ENCODE data around the gene RFX8. TPM values are rescaled to one million over a fixed set of nuclear protein-coding genes. Genes with fewer than 3 reads are reported as not detected.

The RFX8 gene
- total RNA-seq, 2 donors from 2014 or later, result not detected

DNA sequence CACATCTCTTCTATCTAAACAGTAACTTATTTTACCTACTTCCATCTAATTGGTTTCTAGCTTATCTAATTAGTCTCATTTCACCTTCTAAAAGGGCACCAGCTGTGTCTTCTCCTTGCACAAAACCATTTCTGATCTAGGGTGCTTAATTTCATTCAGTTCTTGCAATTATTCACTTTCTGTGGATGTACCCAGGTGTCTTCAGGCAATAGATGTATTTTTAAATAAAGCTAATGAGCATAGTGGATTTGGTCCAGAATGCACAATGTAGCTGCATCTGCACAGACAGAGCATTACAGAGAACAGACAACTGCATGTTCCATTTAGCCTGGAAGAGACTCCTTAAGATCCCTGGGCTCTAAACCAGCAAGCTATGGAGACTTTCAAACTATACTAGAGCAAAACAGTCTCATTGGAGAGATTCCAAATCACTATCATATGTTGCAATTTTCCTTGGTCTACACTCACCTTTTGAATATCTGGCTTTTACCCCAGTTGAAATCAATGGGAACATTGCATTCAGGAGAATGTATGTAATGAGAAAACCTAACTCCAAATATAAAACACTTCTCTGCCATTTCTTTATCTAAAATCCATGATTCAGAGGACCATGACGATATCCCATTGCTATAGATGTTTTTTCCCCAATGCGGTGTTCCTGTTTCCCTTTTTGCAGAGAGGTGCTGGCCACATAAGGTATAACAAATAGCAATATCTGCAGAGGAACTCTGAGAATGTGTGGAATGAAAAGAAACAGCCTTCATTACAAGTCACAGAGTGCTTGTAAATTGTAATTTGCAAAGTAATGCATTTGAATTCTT lies 3.5 kb upstream of the RFX8 start:
- no peak overlapping the region for H3K4me3 ChIP-seq (ENCODE audit: low read length)

GRCh38 chr2:101477556-101477955 lies 2.6 kb upstream of the RFX8 start:
- WGBS, 2 experiments (ENCODE audit: insufficient coverage in 1 of 2, insufficient read length in 1 of 2), result 89% methylated on average over 2 of the region's 2 CpGs; no CpG with 5 or more reads in 1 of the 2 experiments
- H3K4me3 ChIP-seq (ENCODE audit: low read length), result no peak overlapping the region
- H3K9me3 ChIP-seq (ENCODE audit: control insufficient read depth, low read length), result no peaks in the 10 kb centered on the region
- Mint-ChIP-seq H3K27me3 (ENCODE audit: insufficient read depth) (peaks cover 44% of the 10 kb centered on the region), H3K4me3 (no peak overlapping the region), H3K27ac (no peak overlapping the region), H3K9me3 (no peaks in the 10 kb centered on the region), H3K36me3 (ENCODE audit: low read depth) (no peaks in the 10 kb centered on the region), H3K4me1 (no peaks in the 10 kb centered on the region)
- H3K27ac ChIP-seq (ENCODE audit: low read depth, low read length), result no peak overlapping the region
- H3K9ac ChIP-seq (ENCODE audit: extremely low read depth, low read length, poor library complexity, severe bottlenecking), result no peak overlapping the region
- TF ChIP-seq, protein P1, sequence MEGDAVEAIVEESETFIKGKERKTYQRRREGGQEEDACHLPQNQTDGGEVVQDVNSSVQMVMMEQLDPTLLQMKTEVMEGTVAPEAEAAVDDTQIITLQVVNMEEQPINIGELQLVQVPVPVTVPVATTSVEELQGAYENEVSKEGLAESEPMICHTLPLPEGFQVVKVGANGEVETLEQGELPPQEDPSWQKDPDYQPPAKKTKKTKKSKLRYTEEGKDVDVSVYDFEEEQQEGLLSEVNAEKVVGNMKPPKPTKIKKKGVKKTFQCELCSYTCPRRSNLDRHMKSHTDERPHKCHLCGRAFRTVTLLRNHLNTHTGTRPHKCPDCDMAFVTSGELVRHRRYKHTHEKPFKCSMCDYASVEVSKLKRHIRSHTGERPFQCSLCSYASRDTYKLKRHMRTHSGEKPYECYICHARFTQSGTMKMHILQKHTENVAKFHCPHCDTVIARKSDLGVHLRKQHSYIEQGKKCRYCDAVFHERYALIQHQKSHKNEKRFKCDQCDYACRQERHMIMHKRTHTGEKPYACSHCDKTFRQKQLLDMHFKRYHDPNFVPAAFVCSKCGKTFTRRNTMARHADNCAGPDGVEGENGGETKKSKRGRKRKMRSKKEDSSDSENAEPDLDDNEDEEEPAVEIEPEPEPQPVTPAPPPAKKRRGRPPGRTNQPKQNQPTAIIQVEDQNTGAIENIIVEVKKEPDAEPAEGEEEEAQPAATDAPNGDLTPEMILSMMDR (conservative IDR thresholded peaks at IDR 0.05), result no peak
- DNase-seq, result no peak
- H3K36me3 ChIP-seq (ENCODE audit: control insufficient read depth, insufficient read depth, low read length), result no peaks in the 10 kb centered on the region
- H3K4me1 ChIP-seq (ENCODE audit: control insufficient read depth, insufficient read depth, low read length), result no peaks in the 10 kb centered on the region
- peaks cover 36% of the 10 kb centered on the region for H3K27me3 ChIP-seq (ENCODE audit: control insufficient read depth, insufficient read depth, low read length, poor library complexity, severe bottlenecking)

More for the DNA sequence above, 3.5 kb upstream of the RFX8 start:
- Mint-ChIP-seq H3K27me3 (ENCODE audit: insufficient read depth) (peaks cover 35% of the 10 kb centered on the region), H3K4me1 (no peaks in the 10 kb centered on the region), H3K4me3 (no peak overlapping the region), H3K27ac (no peak overlapping the region), H3K9me3 (no peaks in the 10 kb centered on the region), H3K36me3 (ENCODE audit: low read depth) (no peaks in the 10 kb centered on the region)
- no peak overlapping the region for H3K9ac ChIP-seq (ENCODE audit: extremely low read depth, low read length, poor library complexity, severe bottlenecking)
- no peak overlapping the region for H3K27ac ChIP-seq (ENCODE audit: low read depth, low read length)
- H3K4me1 ChIP-seq (ENCODE audit: control insufficient read depth, insufficient read depth, low read length), result no peaks in the 10 kb centered on the region
- peaks cover 28% of the 10 kb centered on the region for H3K27me3 ChIP-seq (ENCODE audit: control insufficient read depth, insufficient read depth, low read length, poor library complexity, severe bottlenecking)
- no peak for DNase-seq
- WGBS, 2 experiments (ENCODE audit: insufficient coverage in 1 of 2, insufficient read length in 1 of 2), result 74 to 100% methylated on average over 1 to 2 of the region's 2 CpGs
- TF ChIP-seq, protein P1 (conservative IDR thresholded peaks at IDR 0.05), result no peak
- H3K9me3 ChIP-seq (ENCODE audit: control insufficient read depth, low read length), result no peaks in the 10 kb centered on the region
- no peaks in the 10 kb centered on the region for H3K36me3 ChIP-seq (ENCODE audit: control insufficient read depth, insufficient read depth, low read length)

- H3K36me3 Mint-ChIP-seq (ENCODE audit: low read depth), result no peaks in the 10 kb centered on the region
- Histone ChIP-seq H3K27me3 (ENCODE audit: control insufficient read depth, insufficient read depth, low read length, poor library complexity, severe bottlenecking) (peaks cover 37% of the 10 kb centered on the region), H3K9ac (ENCODE audit: extremely low read depth, low read length, poor library complexity, severe bottlenecking) (no peak overlapping the region), H3K36me3 (ENCODE audit: control insufficient read depth, insufficient read depth, low read length) (no peaks in the 10 kb centered on the region), H3K4me1 (ENCODE audit: control insufficient read depth, insufficient read depth, low read length) (no peaks in the 10 kb centered on the region), H3K9me3 (ENCODE audit: control insufficient read depth, low read length) (no peaks in the 10 kb centered on the region), H3K4me3 (ENCODE audit: low read length) (no peak overlapping the region), H3K27ac (ENCODE audit: low read depth, low read length) (no peak overlapping the region)
- TF ChIP-seq, protein P1 (conservative IDR thresholded peaks at IDR 0.05), result no peak
- no peaks in the 10 kb centered on the region for H3K4me1 Mint-ChIP-seq
- H3K4me3 Mint-ChIP-seq, result no peak overlapping the region
- no peak overlapping the region for H3K27ac Mint-ChIP-seq
- DNase-seq, result no peak
- H3K9me3 Mint-ChIP-seq, result no peaks in the 10 kb centered on the region
- WGBS, 2 experiments (ENCODE audit: insufficient coverage in 1 of 2, insufficient read length in 1 of 2), result 91 to 100% methylated on average over 3 to 8 of the region's 8 CpGs
- H3K27me3 Mint-ChIP-seq (ENCODE audit: insufficient read depth), result peaks cover 52% of the 10 kb centered on the region
Measured at GRCh38 chr2:101476605-101477208, 1.8 kb upstream of the RFX8 start.

Data from endodermal cell (in vitro differentiated cells).